HL-60/S4 (cell line): ENCODE results near the gene IGF2R.

Source experiments
- in situ Hi-C: fragments of 300-500 bp; cut with MboI; formaldehyde crosslinking; loops from 2 replicates; pipeline ENCODE4 v1.14.3; 2022; ENCODE audit warnings: low sequenced_read_pairs

IGF2R gene

GRCh38 chr6:160042014-160042773 lies 73.3 kb downstream of the IGF2R start:
- in situ Hi-C loops = no loop called here

DNA sequence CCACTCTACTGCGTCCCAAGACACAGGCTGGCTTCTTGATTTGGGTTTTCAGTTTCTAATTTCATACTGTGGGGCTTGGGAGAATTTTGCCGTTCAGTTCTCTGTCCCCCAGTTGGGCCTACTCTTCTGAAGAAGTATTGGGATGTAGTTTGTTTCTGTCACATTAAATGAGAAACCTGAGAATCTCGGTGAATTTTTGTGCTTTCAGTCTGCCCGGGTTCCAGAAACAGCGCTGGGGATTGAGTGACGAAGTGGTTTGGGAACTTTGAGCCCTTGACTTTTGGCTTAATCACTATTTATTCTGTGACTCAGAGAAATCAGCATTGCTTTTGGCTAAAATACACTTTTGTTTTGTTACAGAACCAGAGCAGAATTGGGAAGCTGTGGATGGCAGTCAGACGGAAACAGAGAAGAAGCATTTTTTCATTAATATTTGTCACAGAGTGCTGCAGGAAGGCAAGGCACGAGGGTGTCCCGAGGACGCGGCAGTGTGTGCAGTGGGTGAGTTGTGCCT lies 74.0 kb downstream of the IGF2R start:
- in situ Hi-C loops = no loop called here

DNA sequence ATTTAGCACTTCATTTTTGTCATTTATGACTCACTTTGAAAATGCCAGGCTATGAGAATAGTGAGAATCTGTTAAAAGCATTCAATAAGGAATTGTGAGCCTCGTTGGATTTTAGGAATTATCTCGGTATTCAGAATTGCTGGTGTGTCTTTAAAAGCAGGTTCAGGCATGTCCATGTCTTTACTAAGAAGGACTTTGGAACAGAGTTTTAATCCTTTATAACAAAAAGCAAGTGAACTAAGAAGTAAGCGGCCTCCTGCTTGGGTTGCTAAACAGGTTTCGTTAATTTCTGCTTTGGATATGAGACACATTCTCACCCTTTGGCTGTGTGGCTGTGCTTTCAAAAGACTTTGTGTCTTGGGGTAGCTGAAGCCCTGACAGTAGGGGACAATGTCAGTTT lies 74.9 kb downstream of the IGF2R start:
- in situ Hi-C loops = no loop called here

- in situ Hi-C loops = no loop called here
Measured at GRCh38 chr6:160044687-160045086, 75.8 kb downstream of the IGF2R start.

- in situ Hi-C loops = no loop called here
Measured at GRCh38 chr6:160048471-160048870, 79.6 kb downstream of the IGF2R start.

GRCh38 chr6:160049346-160049745 lies 80.5 kb downstream of the IGF2R start:
- in situ Hi-C loops = no loop called here

GRCh38 chr6:160050022-160050421 lies 81.1 kb downstream of the IGF2R start:
- in situ Hi-C loops = no loop called here

DNA sequence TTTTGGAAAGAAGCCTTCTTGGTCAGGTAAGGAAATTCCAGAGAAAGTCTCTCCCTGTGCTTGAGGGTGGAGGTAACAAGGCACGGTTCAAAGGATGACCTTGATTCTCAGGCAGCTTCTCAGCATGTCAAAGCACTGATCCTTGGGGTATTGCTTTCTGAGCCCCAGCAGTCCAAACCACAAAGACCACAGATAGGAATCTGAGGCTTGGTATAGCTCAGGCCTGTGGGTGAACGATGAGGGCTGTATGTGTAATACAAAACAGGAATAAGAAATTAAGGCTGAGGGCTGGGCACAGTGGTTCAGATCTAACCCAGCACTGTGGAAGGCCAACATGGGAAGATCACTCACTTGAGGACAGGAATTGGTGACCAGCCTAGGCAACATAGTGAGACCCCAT lies 82.5 kb downstream of the IGF2R start:
- in situ Hi-C loops = no loop called here

GRCh38 chr6:160054271-160054670 lies 85.4 kb downstream of the IGF2R start:
- in situ Hi-C loops = no loop called here

GRCh38 chr6:160054913-160055312 lies 86.0 kb downstream of the IGF2R start:
- in situ Hi-C loops = no loop called here

- in situ Hi-C loops = no loop called here
Measured at GRCh38 chr6:160055378-160055777, 86.5 kb downstream of the IGF2R start.

DNA sequence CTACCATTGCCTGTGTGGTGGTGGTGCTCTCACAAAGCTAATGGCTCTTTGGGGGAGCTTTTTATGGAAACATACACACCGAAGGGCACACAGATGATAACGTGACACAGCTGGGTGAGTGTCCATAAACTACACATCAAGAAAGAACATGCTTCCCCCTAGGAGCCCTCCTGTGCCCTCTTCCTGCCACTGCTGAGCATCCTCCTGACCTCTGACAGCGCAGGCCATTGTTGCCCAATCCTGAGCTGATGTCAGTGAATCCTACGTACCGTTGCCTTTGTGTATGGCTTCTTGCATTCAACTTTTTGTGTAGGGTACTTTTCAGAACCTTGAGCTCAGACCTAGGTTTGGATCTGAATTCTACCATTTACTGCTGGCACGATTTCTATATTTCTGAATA lies 86.9 kb downstream of the IGF2R start:
- in situ Hi-C loops = no loop called here

- in situ Hi-C loops = no loop called here
Measured at GRCh38 chr6:160057080-160057479, 88.2 kb downstream of the IGF2R start.

DNA sequence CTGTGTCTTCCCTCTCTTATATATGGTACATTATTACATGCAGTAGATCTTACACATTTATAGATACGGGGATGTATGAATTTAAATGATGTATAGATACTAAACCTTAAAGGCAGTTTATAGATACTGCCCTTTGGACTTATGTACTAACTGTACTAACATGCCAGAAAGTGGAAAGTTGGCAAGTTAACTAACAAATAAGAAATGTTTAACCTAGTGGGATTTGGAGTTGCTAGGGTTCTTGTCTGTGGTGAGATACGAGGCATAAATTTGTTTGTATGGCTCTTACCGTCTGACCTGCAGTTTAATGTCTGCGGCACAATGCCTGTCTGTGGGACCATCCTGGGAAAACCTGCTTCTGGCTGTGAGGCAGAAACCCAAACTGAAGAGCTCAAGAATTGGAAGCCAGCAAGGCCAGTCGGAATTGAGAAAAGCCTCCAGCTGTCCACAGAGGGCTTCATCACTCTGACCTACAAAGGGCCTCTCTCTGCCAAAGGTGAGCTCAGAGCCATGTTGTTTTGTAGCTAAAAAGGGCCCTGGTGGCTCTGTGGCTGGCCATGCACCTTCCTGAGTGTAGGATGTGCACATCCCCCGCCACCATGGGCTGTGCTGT lies 89.8 kb downstream of the IGF2R start:
- in situ Hi-C loops = no loop called here

GRCh38 chr6:160060221-160060620 lies 91.3 kb downstream of the IGF2R start:
- in situ Hi-C loops = no loop called here

DNA sequence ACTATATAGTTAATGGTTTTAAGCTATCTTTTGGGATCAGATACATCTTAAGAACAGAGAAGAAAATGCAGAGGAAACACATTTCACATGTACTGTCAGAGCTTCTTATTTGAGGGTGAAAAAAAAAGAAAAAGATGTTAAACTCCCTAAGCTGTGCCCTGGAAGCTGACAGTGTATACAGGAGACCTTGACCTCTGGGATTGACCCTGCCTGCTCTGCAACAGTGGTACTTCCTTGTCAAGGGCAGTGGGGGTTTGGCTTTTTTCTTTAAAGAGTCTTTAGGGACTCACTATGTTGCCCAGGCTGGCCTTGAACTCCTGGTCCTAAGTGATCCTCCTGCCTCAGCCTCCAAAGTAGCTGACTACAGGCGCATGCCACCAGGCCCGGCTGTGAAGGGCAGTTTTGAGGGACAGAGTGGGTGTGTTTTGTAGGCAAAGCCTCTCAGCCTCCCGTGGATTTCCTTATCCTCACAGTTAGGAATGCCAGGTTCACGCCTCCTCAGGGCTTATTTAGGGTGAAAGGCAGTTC lies 92.1 kb downstream of the IGF2R start:
- in situ Hi-C loops = no loop called here

GRCh38 chr6:160063771-160064413 lies 95.0 kb downstream of the IGF2R start:
- in situ Hi-C loops = no loop called here

GRCh38 chr6:160065200-160065599 lies 96.3 kb downstream of the IGF2R start:
- in situ Hi-C loops = no loop called here

DNA sequence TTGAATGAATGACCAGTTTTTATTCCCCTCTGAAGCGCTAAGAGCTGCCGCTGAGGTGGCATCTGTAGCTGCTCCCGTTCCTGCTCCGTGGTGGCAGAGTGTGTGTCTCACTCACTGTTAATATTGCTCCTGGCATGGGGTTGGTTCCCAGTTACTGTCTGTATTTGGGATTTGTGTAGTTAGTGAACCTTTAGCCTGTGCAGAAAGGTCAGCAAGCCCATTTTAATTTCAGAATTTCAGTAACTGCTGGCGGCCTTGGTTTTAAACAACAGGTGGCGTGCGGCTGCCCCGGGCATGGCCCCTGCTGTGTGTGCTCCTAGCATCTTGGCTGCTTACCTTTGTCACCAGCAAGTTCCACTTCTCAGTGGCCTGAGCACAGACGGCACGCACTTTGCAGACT lies 98.7 kb downstream of the IGF2R start:
- in situ Hi-C loops = no loop called here

DNA sequence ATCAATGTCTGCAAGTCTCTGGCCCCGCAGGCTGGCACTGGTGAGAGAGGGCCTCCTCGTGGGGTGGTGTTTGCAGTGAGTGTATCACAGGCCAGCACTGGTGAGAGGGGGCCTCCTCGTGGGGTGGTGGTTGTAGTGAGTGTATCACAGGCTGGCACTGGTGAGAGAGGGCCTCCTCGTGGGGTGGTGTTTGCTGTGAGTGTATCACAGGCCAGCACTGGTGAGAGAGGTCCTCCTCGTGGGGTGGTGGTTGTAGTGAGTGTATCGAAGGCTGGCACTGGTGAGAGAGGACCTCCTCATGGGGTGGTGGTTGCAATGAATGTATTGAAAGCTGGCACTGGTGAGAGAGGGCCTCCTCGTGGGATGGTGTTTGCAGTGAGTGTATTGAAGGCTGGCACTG lies 99.5 kb downstream of the IGF2R start:
- in situ Hi-C loops = no loop called here

DNA sequence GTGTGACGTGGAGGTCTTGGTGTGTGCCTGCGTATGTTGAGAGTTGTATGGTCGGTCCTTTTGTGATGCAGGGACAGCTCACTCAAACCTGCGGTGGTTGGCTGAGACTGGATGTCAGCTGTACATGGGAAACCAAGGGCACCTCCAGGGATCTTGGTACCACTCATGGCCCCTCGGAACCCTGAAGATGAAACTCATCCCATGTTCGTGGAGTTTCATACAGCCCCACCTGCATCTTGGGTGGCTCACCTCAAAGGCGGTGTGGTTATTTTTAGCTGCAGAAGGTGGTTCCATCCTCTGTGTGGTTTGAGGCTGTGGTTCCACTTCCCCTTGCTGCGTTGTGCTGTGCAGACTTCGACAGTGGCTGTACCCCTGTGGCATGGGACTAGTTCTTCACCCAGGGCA lies 100.2 kb downstream of the IGF2R start:
- in situ Hi-C loops = no loop called here

DNA sequence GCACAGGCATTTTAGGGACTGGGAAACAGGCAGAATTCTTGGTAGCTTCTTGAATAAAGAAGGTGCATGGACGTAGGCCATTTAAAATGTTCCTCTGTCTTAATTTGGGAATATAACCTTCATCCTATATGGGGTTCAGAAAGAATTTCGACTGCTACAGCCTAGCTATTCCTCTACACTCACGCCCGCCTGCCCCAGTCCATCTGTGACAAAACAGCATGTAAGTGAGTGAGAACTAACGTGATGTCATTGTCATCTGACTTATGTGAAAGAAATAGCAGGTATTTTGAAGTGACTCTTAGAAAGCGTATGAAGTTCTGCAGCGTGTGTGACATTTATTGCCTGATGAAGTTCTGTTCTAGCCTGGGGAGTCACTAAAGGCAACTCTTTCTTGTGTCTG lies 100.6 kb downstream of the IGF2R start:
- in situ Hi-C loops = no loop called here
